Tibial nerve (tissue), 4 donors: ENCODE measurements around the gene GADD45A. TPM values are rescaled to one million over a fixed set of nuclear protein-coding genes. Genes with fewer than 3 reads are reported as not detected.

Source experiments
- DNase-seq, 2 donors: peaks; one replicate each; pipeline ENCODE4 v3.0.0-alpha.2; 2019; ENCODE audit warnings: low spot score in 2 of 2
- H3K27ac ChIP-seq, 4 donors: fragments of 200-600 bp; sonication (generic) in 3 of 4; one replicate each; pipeline ENCODE4 v1.5.1; 2017 to 2019; ENCODE audit warnings: mild to moderate bottlenecking in 1 of 4
- H3K27me3 ChIP-seq, 2 donors: fragments of 200-600 bp; sonication (generic) in 1 of 2; one replicate each; pipeline versions ENCODE4 v1.5.1 to v1.6.0; 2017 to 2019
- H3K36me3 ChIP-seq, 3 donors: fragments of 200-600 bp; sonication (generic); one replicate each; pipeline ENCODE4 v1.5.1; 2018 to 2019
- H3K4me1 ChIP-seq, 4 donors: fragments of 200-600 bp; sonication (generic) in 3 of 4; one replicate each; pipeline ENCODE4 v1.5.1; 2017 to 2019
- H3K4me3 ChIP-seq, 4 donors: fragments of 200-600 bp; sonication (generic) in 3 of 4; one replicate each; pipeline ENCODE4 v1.5.1; 2017 to 2019; ENCODE audit warnings: mild to moderate bottlenecking in 1 of 4, moderate library complexity in 1 of 4
- H3K9me3 ChIP-seq, 4 donors: fragments of 200-600 bp; sonication (generic) in 3 of 4; one replicate each; pipeline ENCODE4 v1.5.1; 2017 to 2019
- EP300 ChIP-seq, 2 donors: sonication (generic); formaldehyde crosslinking; IDR thresholded peaks; one replicate each; pipeline ENCODE4 v1.6.1; 2017; ENCODE audit warnings: antibody characterized with exemption in 2 of 2, mild to moderate bottlenecking in 1 of 2
- POLR2A ChIP-seq, 2 donors: fragments of 450-650 bp; IDR thresholded peaks; one replicate each; pipeline ENCODE4 v1.6.1; 2017; ENCODE audit warnings: antibody characterized with exemption in 2 of 2, mild to moderate bottlenecking in 2 of 2, moderate library complexity in 2 of 2
- WGBS, 2 donors: methylation state at CpG; one replicate each; pipeline ENCODE4 v1.1.5; 2018; 5-methylcytosine and 5-hydroxymethylcytosine counted together
- total RNA-seq, 4 donors: library from RNA; depleted of rRNA; stranded (reverse); fragments of >200 nt; gene quantifications; one replicate each; pipeline ENCODE4 v1.1.0, GENCODE V29; 2016
- TF ChIP-seq, protein P1 (sequence below), 5 experiments: fragments of 200-600 bp in 3 of 5; fragments of 450-650 bp in 2 of 5; sonication (generic) in 3 of 5; IDR thresholded peaks; one replicate each; pipeline ENCODE4 v1.5.1; 2016 to 2019; ENCODE audit warnings: antibody characterized with exemption in 5 of 5, mild to moderate bottlenecking in 3 of 5, moderate library complexity in 2 of 5

The GADD45A gene
- total RNA-seq, 4 donors from 2014 or later = 53.1 to 95.4 (median 72.9) TPM

DNA sequence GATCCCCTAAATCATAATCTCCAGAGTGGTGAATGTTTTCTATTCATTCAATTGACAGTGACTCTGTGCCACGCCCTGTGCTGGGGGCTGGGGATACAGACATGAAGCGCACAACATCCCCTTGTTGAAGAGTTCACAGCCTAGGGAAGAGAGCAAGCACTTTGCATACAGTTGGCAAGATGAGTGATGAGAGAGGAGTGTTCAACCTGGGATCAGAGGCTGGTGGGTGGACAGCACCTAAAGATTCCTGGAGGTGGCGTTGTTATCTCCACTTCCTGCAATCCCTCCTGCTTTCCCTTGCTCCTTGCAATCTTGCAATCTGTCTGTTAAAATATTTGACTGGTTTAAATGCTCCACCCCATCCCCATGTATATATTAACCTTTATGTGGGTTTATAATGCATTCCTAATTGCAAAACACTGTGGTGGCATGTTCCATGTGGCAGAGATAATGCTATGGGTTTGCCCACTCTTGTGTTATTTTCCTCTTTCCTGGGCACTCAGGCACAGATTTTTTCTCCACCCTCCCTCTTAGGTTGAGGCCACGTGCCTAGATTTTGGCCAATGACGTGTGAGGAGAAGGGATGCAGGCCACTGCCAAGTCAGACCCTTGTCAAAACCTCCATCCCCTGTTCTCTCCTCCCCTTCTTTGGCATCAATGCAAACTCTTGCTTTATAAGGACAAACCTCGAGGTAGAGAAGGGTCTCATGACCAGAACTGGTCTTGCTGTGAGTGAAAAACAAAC lies 36.2 kb upstream of the GADD45A start:
- H3K27ac ChIP-seq = no peak overlapping the region
- H3K4me1 ChIP-seq = peaks cover 0 to 26% (median 15%) of the 10 kb centered on the region in 4 donors
- H3K9me3 ChIP-seq = no peaks in the 10 kb centered on the region
- no peaks in the 10 kb centered on the region for H3K27me3 ChIP-seq
- no peak for TF ChIP-seq POLR2A (IDR thresholded peaks at IDR 0.05)
- TF ChIP-seq EP300 (IDR thresholded peaks at IDR 0.05) = no peak
- TF ChIP-seq, protein P1, sequence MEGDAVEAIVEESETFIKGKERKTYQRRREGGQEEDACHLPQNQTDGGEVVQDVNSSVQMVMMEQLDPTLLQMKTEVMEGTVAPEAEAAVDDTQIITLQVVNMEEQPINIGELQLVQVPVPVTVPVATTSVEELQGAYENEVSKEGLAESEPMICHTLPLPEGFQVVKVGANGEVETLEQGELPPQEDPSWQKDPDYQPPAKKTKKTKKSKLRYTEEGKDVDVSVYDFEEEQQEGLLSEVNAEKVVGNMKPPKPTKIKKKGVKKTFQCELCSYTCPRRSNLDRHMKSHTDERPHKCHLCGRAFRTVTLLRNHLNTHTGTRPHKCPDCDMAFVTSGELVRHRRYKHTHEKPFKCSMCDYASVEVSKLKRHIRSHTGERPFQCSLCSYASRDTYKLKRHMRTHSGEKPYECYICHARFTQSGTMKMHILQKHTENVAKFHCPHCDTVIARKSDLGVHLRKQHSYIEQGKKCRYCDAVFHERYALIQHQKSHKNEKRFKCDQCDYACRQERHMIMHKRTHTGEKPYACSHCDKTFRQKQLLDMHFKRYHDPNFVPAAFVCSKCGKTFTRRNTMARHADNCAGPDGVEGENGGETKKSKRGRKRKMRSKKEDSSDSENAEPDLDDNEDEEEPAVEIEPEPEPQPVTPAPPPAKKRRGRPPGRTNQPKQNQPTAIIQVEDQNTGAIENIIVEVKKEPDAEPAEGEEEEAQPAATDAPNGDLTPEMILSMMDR (IDR thresholded peaks at IDR 0.05) = no peak
- H3K36me3 ChIP-seq = no peaks in the 10 kb centered on the region
- no peak overlapping the region for H3K4me3 ChIP-seq
- DNase-seq = no peak
- 72 to 81% methylated on average over 6 of the region's 6 CpGs for WGBS, 2 donors

- Histone ChIP-seq H3K4me1 (peaks cover 0 to 26% (median 15%) of the 10 kb centered on the region in 4 donors), H3K27me3 (no peaks in the 10 kb centered on the region), H3K4me3 (no peak overlapping the region), H3K36me3 (no peaks in the 10 kb centered on the region), H3K27ac (no peak overlapping the region), H3K9me3 (no peaks in the 10 kb centered on the region)
- no peak for TF ChIP-seq EP300 (IDR thresholded peaks at IDR 0.05)
- TF ChIP-seq, protein P1 (IDR thresholded peaks at IDR 0.05) = no peak
- TF ChIP-seq POLR2A (IDR thresholded peaks at IDR 0.05) = no peak
- DNase-seq = no peak
Measured at GRCh38 chr1:67650061-67650460, 34.9 kb upstream of the GADD45A start.

- no peak for DNase-seq
- Histone ChIP-seq H3K4me3 (no peak overlapping the region), H3K27ac (no peak overlapping the region), H3K4me1 (peaks cover 0 to 17% (median 11%) of the 10 kb centered on the region in 4 donors), H3K27me3 (no peaks in the 10 kb centered on the region), H3K9me3 (no peaks in the 10 kb centered on the region), H3K36me3 (no peaks in the 10 kb centered on the region)
- TF ChIP-seq EP300 (IDR thresholded peaks at IDR 0.05) (no peak), POLR2A (IDR thresholded peaks at IDR 0.05) (no peak)
- TF ChIP-seq, protein P1 (IDR thresholded peaks at IDR 0.05) = no peak
- 67 to 69% methylated on average over 3 of the region's 3 CpGs for WGBS, 2 donors
Measured at GRCh38 chr1:67651031-67651430, 34.0 kb upstream of the GADD45A start.

GRCh38 chr1:67652800-67653199 lies 32.2 kb upstream of the GADD45A start:
- TF ChIP-seq, protein P1 (IDR thresholded peaks at IDR 0.05) = no peak
- no peak for TF ChIP-seq POLR2A (IDR thresholded peaks at IDR 0.05)
- TF ChIP-seq EP300 (IDR thresholded peaks at IDR 0.05) = no peak
- Histone ChIP-seq H3K9me3 (no peaks in the 10 kb centered on the region), H3K36me3 (no peaks in the 10 kb centered on the region), H3K27ac (no peak overlapping the region), H3K27me3 (no peaks in the 10 kb centered on the region), H3K4me1 (no peaks in the 10 kb centered on the region), H3K4me3 (no peak overlapping the region)
- no peak for DNase-seq
- WGBS, 2 donors = 81 to 83% methylated on average over 2 of the region's 2 CpGs

- Histone ChIP-seq H3K27me3 (no peaks in the 10 kb centered on the region), H3K4me3 (no peak overlapping the region), H3K36me3 (no peaks in the 10 kb centered on the region), H3K9me3 (no peaks in the 10 kb centered on the region), H3K4me1 (no peaks in the 10 kb centered on the region), H3K27ac (no peak overlapping the region)
- no peak for DNase-seq
- TF ChIP-seq EP300 (IDR thresholded peaks at IDR 0.05) (no peak), POLR2A (IDR thresholded peaks at IDR 0.05) (no peak)
- TF ChIP-seq, protein P1 (IDR thresholded peaks at IDR 0.05) = no peak
Measured at GRCh38 chr1:67653304-67653703, 31.7 kb upstream of the GADD45A start.
